Stimulated activated naive CD8-positive, alpha-beta T cell treated with anti-CD3 and anti-CD28 coated beads, Interleukin-15, Interleukin-2, amounts not matched to agents 100 ng/mL and 50 ng/mL, for 24 hours (primary cell): Measurements from ENCODE around the gene GLRX.
A peak's percentile ranks its signal among the peaks of the same experiment; 100 is the strongest.
"Not testable (repeated sequence)": the region's sequence is repeated elsewhere in the genome, so short reads cannot be mapped to it uniquely, and the experiment has no call there.

ENCODE experiments used
- H3K27ac Mint-ChIP-seq: one replicate; pipeline ENCODE4 v1.8.0; 2021; ENCODE audit warnings: mild to moderate bottlenecking, mixed read lengths
- H3K27me3 Mint-ChIP-seq: one replicate; pipeline ENCODE4 v1.8.0; 2021; ENCODE audit warnings: mixed read lengths
- H3K36me3 Mint-ChIP-seq: one replicate; pipeline ENCODE4 v1.8.0; 2021; ENCODE audit warnings: low read depth, mixed read lengths
- H3K4me1 Mint-ChIP-seq: one replicate; pipeline ENCODE4 v1.8.0; 2021; ENCODE audit warnings: low read depth, mixed read lengths
- H3K4me3 Mint-ChIP-seq: one replicate; pipeline ENCODE4 v1.8.0; 2021; ENCODE audit warnings: mild to moderate bottlenecking, mixed read lengths
- H3K9me3 Mint-ChIP-seq: one replicate; pipeline ENCODE4 v1.8.0; 2021; ENCODE audit warnings: mixed read lengths

Gene GLRX

GRCh38 chr5:95811126-95811423 is 11.5 kb downstream of the GLRX start:
- Mint-ChIP-seq H3K4me1 (peaks cover 75% of the 10 kb centered on the region), H3K27ac (peak overlapping the region; percentile 79), H3K36me3 (peaks cover 12% of the 10 kb centered on the region)
- not testable (repeated sequence) for H3K4me3 Mint-ChIP-seq, H3K9me3 Mint-ChIP-seq, H3K27me3 Mint-ChIP-seq

GRCh38 chr5:95810305-95811125 is 12.0 kb downstream of the GLRX start:
- Mint-ChIP-seq H3K36me3 (peaks cover 7% of the 10 kb centered on the region), H3K27me3 (no peaks in the 10 kb centered on the region), H3K9me3 (no peaks in the 10 kb centered on the region), H3K27ac (peak overlapping the region; percentile 79), H3K4me1 (peaks cover 70% of the 10 kb centered on the region), H3K4me3 (peak overlapping the region; percentile 39)

- H3K27ac Mint-ChIP-seq = peak overlapping the region; percentile 79
- H3K4me3 Mint-ChIP-seq = peak overlapping the region; percentile 60
- H3K4me1 Mint-ChIP-seq = peaks cover 59% of the 10 kb centered on the region
Observed at GRCh38 chr5:95809414-95809960, 13.0 kb downstream of the GLRX start.

DNA sequence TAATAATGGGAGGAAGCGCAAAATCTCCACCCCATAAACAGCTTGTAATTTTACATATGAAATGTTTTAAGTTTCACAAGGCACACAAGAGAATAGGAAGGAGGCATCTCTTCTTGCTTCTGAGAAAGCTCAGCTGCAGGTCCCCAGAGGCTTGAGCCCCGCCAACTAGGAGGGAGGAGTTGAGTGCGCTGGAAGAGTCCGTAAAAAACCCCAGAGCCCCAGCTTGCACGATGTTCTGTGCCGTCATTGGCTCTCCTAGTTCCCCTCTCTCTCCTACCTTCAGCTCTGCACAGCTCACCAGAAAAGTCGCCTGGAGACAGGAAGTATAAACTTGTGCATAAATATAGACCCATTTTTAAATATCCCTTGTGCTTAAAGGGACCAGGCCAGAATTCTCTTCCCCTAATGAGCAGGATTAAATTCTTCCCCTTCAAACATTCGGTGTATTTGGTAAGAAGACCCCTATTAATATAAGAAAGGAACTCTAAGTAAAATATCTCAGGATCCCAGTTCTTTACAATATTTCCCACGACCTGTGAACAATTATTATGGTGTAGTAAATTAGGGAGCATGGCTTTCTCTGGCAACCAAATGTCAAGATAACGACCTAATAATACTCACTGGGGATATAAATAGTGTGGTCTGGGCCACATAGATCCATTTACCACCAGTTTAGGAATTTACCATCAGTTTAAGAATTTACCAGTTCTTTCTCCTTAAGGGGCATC is 13.7 kb downstream of the GLRX start:
- peaks cover 55% of the 10 kb centered on the region for H3K4me1 Mint-ChIP-seq
- H3K27ac Mint-ChIP-seq = peak overlapping the region; percentile 79
- no peaks in the 10 kb centered on the region for H3K27me3 Mint-ChIP-seq
- H3K9me3 Mint-ChIP-seq = no peaks in the 10 kb centered on the region
- no peaks in the 10 kb centered on the region for H3K36me3 Mint-ChIP-seq
- H3K4me3 Mint-ChIP-seq = peak overlapping the region; percentile 60

More at GRCh38 chr5:95809414-95809960, 13.0 kb downstream of the GLRX start:
- peaks cover 5% of the 10 kb centered on the region for H3K36me3 Mint-ChIP-seq
- no peaks in the 10 kb centered on the region for H3K27me3 Mint-ChIP-seq
- H3K9me3 Mint-ChIP-seq = no peaks in the 10 kb centered on the region

GRCh38 chr5:95808013-95808685 is 14.4 kb downstream of the GLRX start:
- Mint-ChIP-seq H3K4me1 (peaks cover 52% of the 10 kb centered on the region), H3K9me3 (no peaks in the 10 kb centered on the region), H3K27ac (peak overlapping the region; percentile 79), H3K27me3 (no peaks in the 10 kb centered on the region), H3K36me3 (no peaks in the 10 kb centered on the region), H3K4me3 (peak overlapping the region; percentile 60)

DNA sequence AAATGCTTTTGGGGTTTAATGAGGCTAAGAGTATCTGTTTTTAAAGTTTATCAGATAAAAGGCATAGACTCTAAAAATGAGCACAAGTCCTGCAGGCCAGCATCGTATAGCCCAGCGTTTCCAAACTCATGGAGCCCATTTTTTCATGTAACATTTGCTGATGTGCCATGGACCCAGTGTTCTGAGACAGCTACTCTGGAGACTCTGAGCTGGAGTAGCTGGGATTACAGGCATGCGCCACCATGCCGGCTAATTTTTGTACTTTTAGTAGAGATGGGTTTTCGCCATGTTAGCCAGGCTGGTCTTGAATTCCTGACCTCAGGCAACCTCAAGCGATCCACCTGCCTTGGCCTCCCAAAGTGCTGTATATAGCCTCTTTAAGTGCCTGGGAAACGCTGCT is 15.8 kb downstream of the GLRX start:
- Mint-ChIP-seq H3K4me1 (peaks cover 38% of the 10 kb centered on the region), H3K9me3 (no peaks in the 10 kb centered on the region), H3K36me3 (no peaks in the 10 kb centered on the region), H3K27ac (no peak overlapping the region), H3K4me3 (no peak overlapping the region), H3K27me3 (no peaks in the 10 kb centered on the region)

- Mint-ChIP-seq H3K9me3 (no peaks in the 10 kb centered on the region), H3K27me3 (no peaks in the 10 kb centered on the region), H3K4me1 (peaks cover 21% of the 10 kb centered on the region), H3K4me3 (no peak overlapping the region), H3K36me3 (no peaks in the 10 kb centered on the region), H3K27ac (no peak overlapping the region)
Observed at GRCh38 chr5:95804736-95805539, 17.6 kb downstream of the GLRX start.

GRCh38 chr5:95803271-95804148 is 19.0 kb downstream of the GLRX start:
- peaks cover 6% of the 10 kb centered on the region for H3K4me1 Mint-ChIP-seq

DNA sequence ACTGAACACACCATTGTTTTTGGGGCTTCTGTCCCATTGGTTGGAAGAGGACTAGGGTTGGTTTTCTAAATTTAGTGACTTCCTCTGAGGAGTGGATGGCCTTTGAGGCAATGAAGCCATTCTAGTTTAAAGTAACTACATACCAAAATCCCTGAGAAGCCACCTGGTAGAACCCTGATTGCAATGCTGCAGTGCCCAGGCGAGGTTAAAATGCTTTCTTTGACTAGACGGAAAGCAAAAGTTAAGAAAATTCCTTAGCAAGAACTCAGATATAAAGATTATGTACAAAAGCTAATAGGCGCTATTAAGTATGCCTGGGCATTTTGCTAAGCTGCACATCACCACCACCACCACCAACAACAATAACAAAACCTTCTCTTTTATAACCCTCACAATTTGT is 20.6 kb downstream of the GLRX start:
- no peak overlapping the region for H3K4me3 Mint-ChIP-seq
- no peaks in the 10 kb centered on the region for H3K4me1 Mint-ChIP-seq
- H3K27me3 Mint-ChIP-seq = no peaks in the 10 kb centered on the region
- no peaks in the 10 kb centered on the region for H3K36me3 Mint-ChIP-seq
- no peak overlapping the region for H3K27ac Mint-ChIP-seq
- no peaks in the 10 kb centered on the region for H3K9me3 Mint-ChIP-seq

More at GRCh38 chr5:95803271-95804148, 19.0 kb downstream of the GLRX start:
- Mint-ChIP-seq H3K36me3 (no peaks in the 10 kb centered on the region), H3K9me3 (no peaks in the 10 kb centered on the region), H3K4me3 (no peak overlapping the region), H3K27me3 (no peaks in the 10 kb centered on the region), H3K27ac (no peak overlapping the region)

DNA sequence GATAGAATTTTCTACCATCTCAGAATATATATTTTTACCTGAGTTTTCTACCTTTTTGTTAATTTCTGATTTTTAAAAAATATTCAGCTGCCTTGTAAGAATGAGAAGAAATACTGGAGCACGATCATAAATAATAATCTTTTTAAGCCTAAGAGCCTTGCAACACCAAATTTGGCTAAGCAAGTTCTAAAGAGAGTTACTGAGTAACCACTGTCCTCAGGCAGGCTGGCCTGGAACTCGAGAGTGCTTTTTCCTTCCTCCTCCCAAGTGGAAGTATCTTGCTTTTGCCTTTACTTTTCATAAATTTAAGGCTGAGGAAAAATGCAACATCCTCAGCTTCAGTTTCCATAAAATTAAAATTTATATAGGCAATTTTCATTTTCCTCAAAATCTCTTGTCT is 21.0 kb downstream of the GLRX start:
- no peaks in the 10 kb centered on the region for H3K36me3 Mint-ChIP-seq
- no peak overlapping the region for H3K27ac Mint-ChIP-seq
- H3K4me3 Mint-ChIP-seq = no peak overlapping the region
- no peaks in the 10 kb centered on the region for H3K27me3 Mint-ChIP-seq
- H3K4me1 Mint-ChIP-seq = no peaks in the 10 kb centered on the region
- no peaks in the 10 kb centered on the region for H3K9me3 Mint-ChIP-seq

- H3K4me3 Mint-ChIP-seq = no peak overlapping the region
- no peak overlapping the region for H3K27ac Mint-ChIP-seq
- H3K4me1 Mint-ChIP-seq = no peaks in the 10 kb centered on the region
- no peaks in the 10 kb centered on the region for H3K36me3 Mint-ChIP-seq
- H3K9me3 Mint-ChIP-seq = no peaks in the 10 kb centered on the region
- no peaks in the 10 kb centered on the region for H3K27me3 Mint-ChIP-seq
Observed at GRCh38 chr5:95800553-95800952, 22.0 kb downstream of the GLRX start.

DNA sequence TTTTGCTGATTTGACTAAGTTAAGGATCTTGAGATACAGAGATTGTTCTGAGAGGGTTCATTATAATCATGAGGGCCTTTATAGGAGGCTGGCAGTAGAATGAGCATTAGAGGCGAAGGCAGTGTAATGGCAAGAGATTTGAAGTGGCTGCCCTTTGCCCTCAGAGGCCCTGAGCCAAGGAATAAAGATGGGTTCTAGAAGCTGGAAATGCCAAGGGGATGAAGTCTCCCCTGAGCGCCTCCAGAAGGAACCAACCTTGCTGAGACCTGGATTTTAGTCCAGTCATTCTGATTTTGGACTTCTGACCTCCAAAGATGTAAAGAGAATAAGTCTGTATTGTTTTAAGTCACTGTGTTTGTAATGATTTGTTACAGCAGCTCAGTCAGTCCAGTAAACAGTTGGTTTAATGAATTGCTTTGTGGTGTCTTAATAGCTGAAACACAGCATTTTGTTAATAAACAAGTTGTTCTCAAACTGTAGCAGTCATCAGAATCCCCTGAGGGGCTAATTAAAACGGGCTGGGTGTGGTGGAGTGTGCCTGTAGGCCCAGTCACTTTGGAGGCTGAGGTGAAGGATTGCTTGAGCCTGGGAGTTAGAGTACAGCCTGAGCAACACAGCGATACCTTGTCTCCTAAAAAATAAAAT is 23.2 kb downstream of the GLRX start:
- Mint-ChIP-seq H3K9me3 (no peaks in the 10 kb centered on the region), H3K4me3 (no peak overlapping the region), H3K27me3 (no peaks in the 10 kb centered on the region), H3K4me1 (no peaks in the 10 kb centered on the region), H3K27ac (no peak overlapping the region), H3K36me3 (no peaks in the 10 kb centered on the region)

GRCh38 chr5:95798545-95798944 is 24.0 kb downstream of the GLRX start:
- H3K4me1 Mint-ChIP-seq = peaks cover 5% of the 10 kb centered on the region
- no peak overlapping the region for H3K4me3 Mint-ChIP-seq
- no peaks in the 10 kb centered on the region for H3K27me3 Mint-ChIP-seq
- H3K9me3 Mint-ChIP-seq = no peaks in the 10 kb centered on the region
- H3K27ac Mint-ChIP-seq = no peak overlapping the region
- no peaks in the 10 kb centered on the region for H3K36me3 Mint-ChIP-seq
